ENCODE measurements around the gene NUAK2.
A peak's percentile ranks its signal among the peaks of the same experiment; 100 is the strongest.

Gene NUAK2

GRCh38 chr1:205270764-205271163 lies 50.8 kb downstream of the NUAK2 start:
- DNase-seq = no peak

DNA sequence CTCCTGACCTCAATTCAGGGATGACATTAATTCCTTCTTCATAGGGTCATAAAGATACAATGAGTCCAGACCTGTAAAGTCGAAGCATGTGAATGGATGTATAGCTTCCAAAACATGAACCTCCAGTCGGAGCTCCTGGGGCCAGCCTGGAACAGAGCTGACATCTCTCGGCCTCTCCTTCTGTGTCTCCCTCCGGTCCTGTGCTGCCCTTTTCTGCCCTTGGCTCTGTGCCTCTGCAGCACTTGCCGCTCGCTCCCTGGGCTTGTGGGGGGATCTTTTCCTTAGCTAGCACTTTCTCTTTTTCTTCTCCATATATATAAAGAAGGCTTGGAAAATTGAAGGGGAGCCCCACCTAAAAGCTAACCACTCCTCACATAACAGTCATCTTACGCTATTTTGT lies 51.3 kb downstream of the NUAK2 start:
- DNase-seq = no peak

- DNase-seq = no peak
Measured at GRCh38 chr1:205269711-205270110, 51.8 kb downstream of the NUAK2 start.

DNA sequence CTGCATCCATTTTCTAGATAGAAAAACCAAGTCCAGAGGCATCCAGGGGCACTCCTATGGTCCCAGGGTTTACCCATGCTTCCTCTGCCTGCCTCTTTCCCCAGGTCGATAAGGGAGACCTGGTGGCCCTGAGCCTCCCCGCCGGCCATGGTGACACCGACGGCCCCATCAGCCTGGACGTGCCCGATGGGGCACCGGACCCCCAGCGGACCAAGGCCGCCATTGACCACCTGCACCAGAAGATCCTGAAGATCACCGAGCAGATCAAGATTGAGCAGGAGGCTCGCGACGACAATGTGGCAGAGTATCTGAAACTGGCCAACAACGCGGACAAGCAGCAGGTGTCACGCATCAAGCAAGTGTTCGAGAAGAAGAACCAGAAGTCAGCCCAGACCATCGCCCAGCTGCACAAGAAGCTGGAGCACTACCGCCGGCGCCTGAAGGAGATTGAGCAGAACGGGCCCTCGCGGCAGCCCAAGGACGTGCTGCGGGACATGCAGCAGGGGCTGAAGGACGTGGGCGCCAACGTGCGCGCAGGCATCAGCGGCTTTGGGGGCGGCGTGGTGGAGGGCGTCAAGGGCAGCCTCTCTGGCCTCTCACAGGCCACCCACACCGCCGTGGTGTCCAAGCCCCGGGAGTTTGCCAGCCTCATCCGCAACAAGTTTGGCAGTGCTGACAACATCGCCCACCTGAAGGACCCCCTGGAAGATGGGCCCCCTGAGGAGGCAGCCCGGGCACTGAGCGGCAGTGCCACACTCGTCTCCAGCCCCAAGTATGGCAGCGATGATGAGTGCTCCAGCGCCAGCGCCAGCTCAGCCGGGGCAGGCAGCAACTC lies 52.5 kb downstream of the NUAK2 start:
- DNase-seq = no peak

- no peak for DNase-seq
Measured at GRCh38 chr1:205267306-205267902, 54.1 kb downstream of the NUAK2 start.

DNA sequence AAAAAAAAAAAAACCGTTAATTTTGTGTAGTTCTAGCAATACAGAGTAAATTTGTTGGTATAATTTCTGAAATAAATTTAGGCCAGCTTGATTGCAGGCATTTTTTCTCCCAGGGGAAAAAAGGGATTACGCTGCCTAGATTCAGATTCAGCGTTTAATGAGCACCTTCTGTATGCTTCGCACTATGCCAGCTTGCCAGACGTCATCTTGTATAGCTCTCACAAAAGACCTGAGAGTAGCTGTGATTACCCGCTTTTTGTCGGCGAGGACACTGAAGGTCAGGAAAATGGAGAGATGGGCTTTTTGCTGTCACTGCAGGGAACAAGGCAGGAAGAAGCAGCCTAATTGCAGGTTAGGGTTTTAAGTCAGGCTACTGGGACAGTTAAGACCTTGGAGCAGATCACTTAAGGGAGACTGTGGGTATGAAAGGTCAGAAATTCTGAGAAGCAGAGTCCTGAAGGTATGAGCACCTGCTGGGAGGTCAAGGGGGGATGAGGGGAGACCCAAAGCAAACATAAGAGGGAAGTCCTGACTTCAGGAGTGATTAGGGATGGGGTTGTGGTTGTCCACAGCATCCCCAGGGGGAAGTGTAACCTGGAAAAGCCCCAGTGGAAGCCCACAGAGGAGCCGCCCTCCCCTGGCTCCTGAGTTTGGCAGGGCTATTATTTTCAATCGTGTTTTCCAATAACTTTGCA lies 54.8 kb downstream of the NUAK2 start:
- no peak for DNase-seq

GRCh38 chr1:205263580-205264190 lies 57.9 kb downstream of the NUAK2 start:
- DNase-seq = no peak

- no peak for DNase-seq
Measured at GRCh38 chr1:205262731-205263171, 58.8 kb downstream of the NUAK2 start.

GRCh38 chr1:205261946-205262691 lies 59.4 kb downstream of the NUAK2 start:
- DNase-seq = no peak

DNA sequence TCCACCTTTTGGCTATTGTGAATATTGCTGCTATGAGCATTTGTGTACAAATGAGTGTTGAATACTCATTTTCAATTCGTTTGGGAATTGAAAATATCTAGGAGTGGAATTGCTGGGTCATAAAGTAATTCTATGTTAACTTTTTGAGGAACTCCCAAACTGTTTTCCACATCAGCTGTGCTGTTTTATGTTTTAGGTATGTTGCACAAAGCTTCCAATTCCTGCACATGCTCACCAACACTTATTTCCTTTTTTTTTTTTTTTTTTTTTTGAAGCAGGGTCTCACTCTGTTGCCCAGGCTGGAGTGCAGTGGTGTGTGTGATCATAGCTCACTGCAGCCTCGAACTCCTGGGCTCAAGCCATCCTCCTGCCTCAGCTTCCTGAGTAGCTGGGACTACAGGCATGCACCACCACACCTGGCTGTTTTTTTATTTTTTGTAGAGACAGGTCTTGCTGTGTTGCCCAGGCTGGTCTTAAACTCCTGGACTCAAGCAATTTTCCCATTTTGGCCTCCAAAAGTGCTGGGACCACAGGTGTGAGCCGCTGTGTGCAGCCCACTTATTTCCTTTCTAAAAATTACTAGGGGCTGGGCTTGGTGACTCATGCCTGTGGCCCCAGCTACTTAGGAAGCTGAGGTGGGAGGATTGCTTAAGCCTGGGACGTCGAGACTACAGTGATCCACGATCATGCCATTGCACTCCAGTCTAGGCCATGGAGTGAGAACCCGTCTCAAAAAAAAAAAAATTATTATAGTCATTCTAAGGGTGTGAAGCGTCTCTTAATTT lies 60.4 kb downstream of the NUAK2 start:
- no peak for DNase-seq

DNA sequence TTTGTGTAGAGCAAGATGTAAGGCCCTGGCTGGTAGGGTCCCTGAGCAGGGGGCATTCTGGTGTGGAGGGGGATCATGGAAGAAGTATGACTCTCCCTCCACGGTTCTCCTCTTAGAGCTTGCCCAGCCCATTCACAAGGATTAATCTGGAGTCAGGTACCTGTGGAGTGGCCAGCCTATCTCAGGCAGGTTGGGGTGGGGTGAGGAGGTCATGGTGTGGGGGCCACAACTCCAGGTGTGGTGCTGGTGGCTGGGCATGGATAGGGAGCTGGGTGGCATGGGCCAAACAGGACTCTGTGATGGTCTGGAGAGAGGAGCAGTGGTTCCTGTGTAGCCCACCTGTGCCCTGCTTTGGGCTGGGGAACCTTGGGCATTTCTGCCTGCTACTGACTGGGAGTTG lies 61.5 kb downstream of the NUAK2 start:
- no peak for DNase-seq

GRCh38 chr1:205259324-205259832 lies 62.2 kb downstream of the NUAK2 start:
- DNase-seq = no peak

GRCh38 chr1:205258719-205259118 lies 62.8 kb downstream of the NUAK2 start:
- DNase-seq = no peak

DNA sequence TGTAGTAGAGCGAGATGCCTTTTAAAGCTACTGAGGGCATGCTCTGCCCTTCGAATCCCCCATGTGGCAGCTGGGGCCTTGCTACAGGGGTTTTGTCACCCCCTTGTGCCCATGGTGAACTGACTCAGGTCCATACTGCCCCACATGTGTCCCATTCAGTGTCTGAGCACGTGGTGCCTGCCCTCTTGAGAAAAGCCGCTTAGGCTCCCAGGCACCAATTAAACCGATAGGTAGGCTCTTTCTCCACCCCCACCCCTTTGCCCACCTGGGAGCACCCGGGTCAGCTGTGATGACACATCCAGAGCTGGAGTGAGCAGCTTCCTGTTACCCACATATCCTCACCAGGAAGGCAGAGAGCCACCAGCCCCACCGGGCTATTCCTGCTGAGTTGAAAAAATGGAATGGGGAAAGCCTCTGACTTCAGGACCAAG lies 63.3 kb downstream of the NUAK2 start:
- DNase-seq = no peak

DNA sequence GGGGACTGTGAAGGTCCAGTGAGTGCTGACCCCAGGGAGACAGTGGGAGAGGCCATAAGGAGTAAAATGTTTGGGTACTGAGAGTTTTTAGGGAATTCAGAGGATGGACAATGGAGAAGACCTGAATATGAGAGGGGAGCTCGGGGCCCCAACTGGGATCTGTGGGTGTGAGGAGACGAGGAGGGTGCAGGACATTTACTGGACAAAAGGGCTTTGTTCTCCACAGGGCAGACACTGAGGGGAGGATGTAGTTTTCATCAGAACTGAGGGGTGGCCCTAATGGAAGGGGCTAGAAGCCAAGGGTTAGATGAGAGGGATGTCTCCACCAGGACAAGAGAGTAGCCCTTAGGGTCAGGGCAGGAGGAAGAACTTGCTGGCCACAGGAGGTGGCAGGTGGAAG lies 63.8 kb downstream of the NUAK2 start:
- DNase-seq = no peak

DNA sequence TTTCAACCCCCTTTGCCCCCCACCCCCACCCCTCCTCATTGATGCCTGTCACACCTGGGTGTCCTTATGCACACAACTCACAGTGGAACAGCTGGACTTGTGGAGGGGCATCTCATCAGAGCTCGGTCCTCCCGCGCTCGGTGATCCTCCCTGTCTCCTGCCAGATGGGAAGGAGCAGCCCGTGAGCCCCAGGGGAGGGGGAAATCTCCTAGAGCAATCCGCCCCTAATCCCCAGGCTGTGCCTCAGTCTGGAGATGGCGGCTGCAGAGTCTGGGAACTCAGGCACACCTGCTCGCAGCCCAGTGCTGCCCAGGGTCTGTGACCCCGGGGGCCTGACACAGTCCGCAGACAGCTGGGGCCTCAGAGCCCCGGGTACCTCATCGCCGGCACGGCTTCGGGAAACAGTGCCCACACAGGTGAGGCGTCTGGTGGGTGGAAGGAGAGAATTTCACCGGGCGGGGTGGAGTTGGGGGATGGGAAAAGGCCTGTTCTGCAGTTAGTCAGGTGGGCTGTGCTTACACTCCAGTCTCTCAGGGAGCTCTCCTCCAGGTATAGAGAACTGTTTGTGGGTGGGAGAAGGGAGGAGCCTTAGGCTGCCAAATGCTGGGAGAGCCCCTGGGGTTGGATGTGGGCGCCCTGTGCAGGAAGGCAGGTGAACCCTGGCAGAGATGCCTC lies 64.5 kb downstream of the NUAK2 start:
- no peak for DNase-seq

- DNase-seq = peak; percentile 90
Measured at GRCh38 chr1:205255941-205256780, 65.4 kb downstream of the NUAK2 start.

Measured in activated CD4-positive, alpha-beta T cell treated with anti-CD3 and anti-CD28 coated beads, Interleukin-2, Interleukin-6, amounts not matched to agents 100 ng/mL and 50 ng/mL, durations not matched to agents 16 hours and 8 hours (primary cell).